PFSK-1 (cell line): Measurements from ENCODE around the gene ANKFY1.

Experiments
- POLR2AphosphoS5 ChIP-seq: IDR thresholded peaks from 2 replicates; pipeline ENCODE4 v1.6.1; 2012; ENCODE audit warnings: low read depth, mild to moderate bottlenecking, control low read depth, low read length, moderate library complexity
- REST ChIP-seq, 2 experiments: IDR thresholded peaks; 2 replicates each; pipeline versions ENCODE4 v1.6.1 to v1.8.0; 2011 to 2012; ENCODE audit warnings: low read depth in 2 of 2, low read length in 2 of 2, control low read depth in 1 of 2, inconsistent platforms in 1 of 2, mild to moderate bottlenecking in 1 of 2, moderate library complexity in 1 of 2; ENCODE audit not compliant: insufficient read depth in 1 of 2
- TAF1 ChIP-seq: IDR thresholded peaks from 2 replicates; pipeline ENCODE4 v1.6.1; 2012; ENCODE audit warnings: low read length, control low read depth, borderline replicate concordance; ENCODE audit not compliant: insufficient read depth

GRCh38 chr17:4155980-4156620 is 107.7 kb downstream of the ANKFY1 start:
- TF ChIP-seq POLR2AphosphoS5 (no peak), REST (IDR thresholded peaks at IDR 0.05; ENCODE audit: insufficient read depth in 1 of 2, low read depth in 2 of 2, low read length in 2 of 2) (no peak), TAF1 (no peak)
